IMR-90 (cell line): Measurements from ENCODE around the gene ZNF780B. TPM values are rescaled to one million over a fixed set of nuclear protein-coding genes. Genes with fewer than 3 reads are reported as not detected.

Experiments used
- ATAC-seq: fragments of 200-7000 bp; cut with Tn5 transposase; 2 replicates; pipeline ENCODE4 v1.9.1; 2020; ENCODE audit warnings: low read depth, mild to moderate bottlenecking, moderate library complexity
- BruUV-seq: library from RNA; stranded (reverse); fragments of 400-500 nt; replicated peaks from 2 replicates; lab custom pipeline; 2021; lab: Mats Ljungman, UMichigan
- CTCF ChIA-PET: fragments of 300-600 bp; formaldehyde crosslinking; extraction: SDS; loops from one replicate; lab custom pipeline; 2021; ENCODE audit warnings: antibody characterized with exemption; lab: Yijun Ruan, JAX
- POLR2A ChIA-PET: fragments of 300-600 bp; sonication (Branson Sonifier 250); formaldehyde crosslinking; loops from one replicate; lab custom pipeline; 2022; ENCODE audit warnings: antibody characterized with exemption; ENCODE audit not compliant: unreplicated experiment; lab: Charles Lee
- DNase-seq: peaks from one replicate; pipeline ENCODE4 v3.0.0; 2013
- H2AFZ ChIP-seq: replicated peaks from 2 replicates; pipeline ENCODE3; 2013; ENCODE audit warnings: low read length, mild to moderate bottlenecking; ENCODE audit not compliant: poor library complexity
- H2AK5ac ChIP-seq: 2 replicates; pipeline ENCODE4 v1.6.1; 2013; ENCODE audit warnings: low read depth, low read length, inconsistent platforms
- H2AK9ac ChIP-seq: replicated peaks from 2 replicates; pipeline ENCODE3; 2013; ENCODE audit warnings: mild to moderate bottlenecking, low read depth, low read length, moderate library complexity; ENCODE audit not compliant: poor library complexity
- H2BK120ac ChIP-seq: 2 replicates; pipeline ENCODE4 v1.6.1; 2013; ENCODE audit warnings: low read depth, low read length, inconsistent platforms
- H2BK15ac ChIP-seq: 3 replicates; pipeline ENCODE4 v1.6.1; 2013; ENCODE audit warnings: low read depth, low read length, inconsistent platforms
- H2BK20ac ChIP-seq: 2 replicates; pipeline ENCODE4 v1.6.1; 2013; ENCODE audit warnings: low read depth, mild to moderate bottlenecking, inconsistent platforms, low read length, moderate library complexity
- H2BK5ac ChIP-seq: 2 replicates; pipeline ENCODE4 v1.6.1; 2013; ENCODE audit warnings: mild to moderate bottlenecking, low read depth, low read length, inconsistent platforms; ENCODE audit not compliant: poor library complexity, severe bottlenecking
- H3K14ac ChIP-seq: replicated peaks from 2 replicates; pipeline ENCODE4 v1.6.1; 2013; ENCODE audit warnings: low read depth, low read length, inconsistent platforms
- H3K18ac ChIP-seq: 2 replicates; pipeline ENCODE4 v1.6.1; 2013; ENCODE audit warnings: low read depth, low read length, control low read depth
- H3K23ac ChIP-seq: 2 replicates; pipeline ENCODE4 v1.6.1; 2013; ENCODE audit warnings: low read depth, low read length, inconsistent platforms
- H3K27ac ChIP-seq: 2 replicates; pipeline ENCODE4 v1.5.1; 2013; ENCODE audit warnings: mild to moderate bottlenecking, control low read depth, low read length; ENCODE audit not compliant: insufficient read depth
- H3K27me3 ChIP-seq: 2 replicates; pipeline ENCODE4 v1.6.1; 2013; ENCODE audit warnings: low read length; ENCODE audit not compliant: control insufficient read depth, insufficient read depth
- H3K36me3 ChIP-seq: 2 replicates; pipeline ENCODE4 v1.6.1; 2013; ENCODE audit warnings: low read length, mixed read lengths; ENCODE audit not compliant: control insufficient read depth, insufficient read depth
- H3K4ac ChIP-seq: 2 replicates; pipeline ENCODE4 v1.6.1; 2013; ENCODE audit warnings: low read depth, low read length, inconsistent platforms
- H3K4me1 ChIP-seq: 2 replicates; pipeline ENCODE4 v1.6.1; 2013; ENCODE audit warnings: low read length, mixed read lengths; ENCODE audit not compliant: control insufficient read depth, insufficient read depth
- H3K4me2 ChIP-seq: 2 replicates; pipeline ENCODE4 v1.6.1; 2013; ENCODE audit warnings: low read depth, mild to moderate bottlenecking, control low read depth, low read length, moderate library complexity
- H3K4me3 ChIP-seq: 2 replicates; pipeline ENCODE4 v1.5.1; 2013; ENCODE audit warnings: low read depth, mild to moderate bottlenecking, control low read depth, low read length, moderate library complexity; ENCODE audit not compliant: insufficient read depth
- H3K56ac ChIP-seq: 2 replicates; pipeline ENCODE4 v1.6.1; 2013; ENCODE audit warnings: low read length, inconsistent platforms; ENCODE audit not compliant: insufficient read depth; ENCODE audit errors: extremely low read depth
- H3K79me1 ChIP-seq, 2 experiments: 2 replicates each; pipeline ENCODE4 v1.6.1; 2013; ENCODE audit warnings: low read length in 2 of 2, inconsistent platforms in 1 of 2, low read depth in 1 of 2
- H3K9ac ChIP-seq: 2 replicates; pipeline ENCODE4 v1.6.1; 2013; ENCODE audit warnings: low read depth, low read length, control low read depth
- H3K9me1 ChIP-seq: 2 replicates; pipeline ENCODE4 v1.6.1; 2013; ENCODE audit warnings: low read length, inconsistent platforms; ENCODE audit not compliant: insufficient read depth
- H3K9me3 ChIP-seq: 2 replicates; pipeline ENCODE4 v1.6.1; 2013; ENCODE audit warnings: low read length; ENCODE audit not compliant: control insufficient read depth, insufficient read depth
- H4K20me1 ChIP-seq: 2 replicates; pipeline ENCODE4 v1.6.1; 2013; ENCODE audit warnings: low read length, inconsistent platforms; ENCODE audit not compliant: insufficient read depth
- H4K5ac ChIP-seq: 2 replicates; pipeline ENCODE4 v1.6.1; 2013; ENCODE audit warnings: mild to moderate bottlenecking, low read depth, low read length, control low read depth
- H4K8ac ChIP-seq, 2 experiments: 2 replicates each; pipeline ENCODE4 v1.6.1; 2013; ENCODE audit warnings: low read depth in 2 of 2, low read length in 2 of 2, control low read depth in 1 of 2, inconsistent platforms in 1 of 2
- H4K91ac ChIP-seq: 2 replicates; pipeline ENCODE4 v1.6.1; 2013; ENCODE audit warnings: low read depth, low read length, inconsistent platforms; ENCODE audit not compliant: insufficient read depth
- BHLHE40 ChIP-seq: fragments of 150-350 bp; IDR thresholded peaks from 2 replicates; pipeline ENCODE4 v1.6.1; 2016; ENCODE audit warnings: mild to moderate bottlenecking, low read depth, low read length
- CHD1 ChIP-seq: IDR thresholded peaks from 2 replicates; pipeline ENCODE4 v1.6.1; 2012; ENCODE audit warnings: low read depth, low read length, improper control_type of control experiment
- FOS ChIP-seq: fragments of 150-350 bp; IDR thresholded peaks from 2 replicates; pipeline ENCODE4 v1.6.1; 2016; ENCODE audit warnings: low read depth, low read length
- MAFK ChIP-seq: IDR thresholded peaks from 2 replicates; pipeline ENCODE4 v1.6.1; 2012; ENCODE audit warnings: low read depth, low read length, improper control_type of control experiment
- MAZ ChIP-seq: IDR thresholded peaks from 2 replicates; pipeline ENCODE4 v1.6.1; 2012; ENCODE audit warnings: low read depth, mild to moderate bottlenecking, low read length, improper control_type of control experiment, moderate library complexity, borderline replicate concordance
- WGBS, 2 experiments: methylation state at CpG; one replicate each; pipeline versions ENCODE4 v1.1.5 to v1.1.7; 2013; ENCODE audit warnings: missing lambda C conversion rate in 2 of 2; ENCODE audit not compliant: insufficient read length in 1 of 2; ENCODE audit errors: extremely low coverage in 2 of 2; 5-methylcytosine and 5-hydroxymethylcytosine counted together
- dilution Hi-C: fragments of 300-500 bp; cut with HindIII; formaldehyde crosslinking; loops from one replicate; pipeline ENCODE4 v1.14.3; 2018; ENCODE audit warnings: low sequenced_read_pairs; ENCODE audit not compliant: unreplicated experiment
- in situ Hi-C: fragments of 300-500 bp; cut with MboI; formaldehyde crosslinking; loops from 3 replicates; pipeline ENCODE4 v1.14.3; 2019; ENCODE audit warnings: low sequenced_read_pairs, inconsistent platforms, mixed read lengths
- intact Hi-C: fragments of 100-400 bp; cut with micrococcal nuclease; formaldehyde crosslinking; loops from 2 replicates; pipeline ENCODE4 v1.10.0; 2022
- polyA plus RNA-seq, 3 experiments: library from polyadenylated mRNA; depleted of rRNA; stranded (reverse); fragments of >200 nt; gene quantifications; 2 replicates each; pipeline ENCODE4 v1.2.3, GENCODE V29; 2012; ENCODE audit warnings: low replicate concordance in 1 of 3
- total RNA-seq: library from RNA; depleted of rRNA; stranded (reverse); fragments of >200 nt; gene quantifications from 2 replicates; pipeline ENCODE4 v1.2.3, GENCODE V29; 2012
- TF ChIP-seq, protein P1 (sequence below): conservative IDR thresholded peaks from 2 replicates; pipeline ENCODE4 v1.5.1; 2012; ENCODE audit warnings: mild to moderate bottlenecking, low read depth, low read length, improper control_type of control experiment
- TF ChIP-seq, protein P2 (sequence below): fragments of 150-350 bp; IDR thresholded peaks from 2 replicates; pipeline ENCODE4 v1.6.1; 2016; ENCODE audit warnings: low read depth, mild to moderate bottlenecking, low read length, moderate library complexity, borderline replicate concordance

ZNF780B gene
- total and polyA plus RNA-seq, 2 of the 4 experiments (the other 2 are of a cell fraction) = 3.7 to 19.9 TPM

- Histone ChIP-seq H3K9me3 (peaks cover 7% of the 10 kb centered on the region; the same call in 1 of the 2 replicates), H3K4me3 (no peak overlapping the region), H2BK15ac (no peak overlapping the region), H3K9me1 (no peaks in the 10 kb centered on the region), H2BK120ac (no peak overlapping the region), H3K4me1 (no peaks in the 10 kb centered on the region), H3K4ac (no peak overlapping the region), H4K20me1 (no peaks in the 10 kb centered on the region), H3K9ac (no peak overlapping the region), H3K4me2 (no peak overlapping the region), H2AFZ (no peak overlapping the region), H4K91ac (no peak overlapping the region), H2AK5ac (no peak overlapping the region), H3K27ac (no peak overlapping the region), H3K14ac (no peak overlapping the region), H2AK9ac (no peak overlapping the region), H4K8ac (no peak overlapping the region), H3K27me3 (no peaks in the 10 kb centered on the region), H2BK20ac (no peak overlapping the region), H3K79me1 (peaks cover 15 to 36% of the 10 kb centered on the region in 2 experiments), H3K36me3 (peaks cover 14% of the 10 kb centered on the region), H4K5ac (no peak overlapping the region), H3K23ac (no peak overlapping the region), H3K56ac (no peak overlapping the region), H2BK5ac (no peak overlapping the region), H3K18ac (no peak overlapping the region)
- CTCF ChIA-PET = no interaction called here
- POLR2A ChIA-PET = no interaction called here
- intact Hi-C loops (no loop called here), in situ Hi-C loops (no loop called here), dilution Hi-C loops (no loop called here)
- ATAC-seq (no peak), DNase-seq (no peak)
- no TSS peak for BruUV-seq
- TF ChIP-seq MAZ (no peak), FOS (no peak), BHLHE40 (no peak), MAFK (no peak), CHD1 (no peak)
- TF ChIP-seq, protein P1, sequence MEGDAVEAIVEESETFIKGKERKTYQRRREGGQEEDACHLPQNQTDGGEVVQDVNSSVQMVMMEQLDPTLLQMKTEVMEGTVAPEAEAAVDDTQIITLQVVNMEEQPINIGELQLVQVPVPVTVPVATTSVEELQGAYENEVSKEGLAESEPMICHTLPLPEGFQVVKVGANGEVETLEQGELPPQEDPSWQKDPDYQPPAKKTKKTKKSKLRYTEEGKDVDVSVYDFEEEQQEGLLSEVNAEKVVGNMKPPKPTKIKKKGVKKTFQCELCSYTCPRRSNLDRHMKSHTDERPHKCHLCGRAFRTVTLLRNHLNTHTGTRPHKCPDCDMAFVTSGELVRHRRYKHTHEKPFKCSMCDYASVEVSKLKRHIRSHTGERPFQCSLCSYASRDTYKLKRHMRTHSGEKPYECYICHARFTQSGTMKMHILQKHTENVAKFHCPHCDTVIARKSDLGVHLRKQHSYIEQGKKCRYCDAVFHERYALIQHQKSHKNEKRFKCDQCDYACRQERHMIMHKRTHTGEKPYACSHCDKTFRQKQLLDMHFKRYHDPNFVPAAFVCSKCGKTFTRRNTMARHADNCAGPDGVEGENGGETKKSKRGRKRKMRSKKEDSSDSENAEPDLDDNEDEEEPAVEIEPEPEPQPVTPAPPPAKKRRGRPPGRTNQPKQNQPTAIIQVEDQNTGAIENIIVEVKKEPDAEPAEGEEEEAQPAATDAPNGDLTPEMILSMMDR = no peak
- TF ChIP-seq, protein P2, sequence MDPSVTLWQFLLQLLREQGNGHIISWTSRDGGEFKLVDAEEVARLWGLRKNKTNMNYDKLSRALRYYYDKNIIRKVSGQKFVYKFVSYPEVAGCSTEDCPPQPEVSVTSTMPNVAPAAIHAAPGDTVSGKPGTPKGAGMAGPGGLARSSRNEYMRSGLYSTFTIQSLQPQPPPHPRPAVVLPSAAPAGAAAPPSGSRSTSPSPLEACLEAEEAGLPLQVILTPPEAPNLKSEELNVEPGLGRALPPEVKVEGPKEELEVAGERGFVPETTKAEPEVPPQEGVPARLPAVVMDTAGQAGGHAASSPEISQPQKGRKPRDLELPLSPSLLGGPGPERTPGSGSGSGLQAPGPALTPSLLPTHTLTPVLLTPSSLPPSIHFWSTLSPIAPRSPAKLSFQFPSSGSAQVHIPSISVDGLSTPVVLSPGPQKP = no peak
- whole genome bisulfite sequencing, 2 experiments = no CpG with 5 or more reads among the region's 2 CpGs
Measured at GRCh38 chr19:40053491-40053890, 2.5 kb downstream of the ZNF780B start.
